ENCODE measurements around the gene TMEM212.
"Not testable (repeated sequence)": the region's sequence is repeated elsewhere in the genome, so short reads cannot be mapped to it uniquely, and the experiment has no call there.

Gene TMEM212

DNA sequence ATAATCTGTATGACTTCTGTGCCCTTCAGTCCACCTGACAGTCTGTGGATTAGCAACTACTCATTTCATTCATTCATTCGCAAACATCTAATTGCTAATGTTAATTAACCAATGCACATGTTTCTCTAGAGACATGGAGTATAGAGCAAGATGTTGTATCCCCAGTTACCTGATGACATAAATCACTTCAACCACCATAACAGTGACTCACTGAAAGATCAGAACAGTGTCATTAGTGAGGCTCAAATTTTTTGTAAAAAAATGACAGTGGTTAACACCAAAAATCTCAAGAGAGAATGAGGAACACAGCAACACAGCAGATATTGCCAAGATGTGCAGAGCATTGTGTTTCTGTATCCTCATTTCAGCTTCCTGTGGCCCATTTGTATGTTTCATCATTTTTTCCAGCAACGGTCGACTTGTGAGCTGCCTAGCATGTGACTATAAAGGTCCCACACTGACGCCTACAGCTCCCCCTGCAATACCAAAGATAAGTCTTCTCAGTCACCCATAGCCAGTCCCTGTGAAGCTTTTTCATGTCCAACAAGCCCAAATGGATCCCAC lies 29.2 kb upstream of the TMEM212 start:
- H3K4me3 ChIP-seq (ENCODE audit: low read depth, low read length) = no peak overlapping the region
- H2BK120ac ChIP-seq (ENCODE audit: insufficient read depth, low read length, poor library complexity) = no peak overlapping the region
- peak; percentile 32 to 52 for DNase-seq
- no peaks in the 10 kb centered on the region for H3K27me3 ChIP-seq (ENCODE audit: insufficient read depth, low read length)
- H3K36me3 ChIP-seq (ENCODE audit: control insufficient read depth in 1 of 2, insufficient read depth in 2 of 2, low read length in 2 of 2) = no peaks in the 10 kb centered on the region
- H4K12ac ChIP-seq (ENCODE audit: low read depth, low read length) = no peak overlapping the region
- no peak overlapping the region for H3K9ac ChIP-seq (ENCODE audit: low read length)
- H3K79me2 ChIP-seq (ENCODE audit: control insufficient read depth, insufficient read depth, low read length, poor library complexity) = no peaks in the 10 kb centered on the region
- H3K27ac ChIP-seq (ENCODE audit: low read depth, low read length) = no peak overlapping the region
- no peak overlapping the region for H4K8ac ChIP-seq (ENCODE audit: low read depth, low read length)
- no peak overlapping the region for H4K91ac ChIP-seq (ENCODE audit: low read depth, low read length)
- H3K4me1 ChIP-seq (ENCODE audit: control insufficient read depth in 1 of 2, insufficient read depth in 2 of 2, low read length in 2 of 2) = peaks cover 0 to 7% of the 10 kb centered on the region in 2 experiments
- no CpG with 5 or more reads among the region's 4 CpGs for WGBS (ENCODE audit: extremely low coverage, insufficient coverage, insufficient read length)
- no peak overlapping the region for H3K14ac ChIP-seq (ENCODE audit: low read length)
- H3K18ac ChIP-seq (ENCODE audit: low read length) = no peak overlapping the region
- H3K79me1 ChIP-seq (ENCODE audit: low read length) = no peaks in the 10 kb centered on the region
- no peak overlapping the region for H3K4me2 ChIP-seq (ENCODE audit: low read length)
- peak overlapping the region; percentile 22 for H2BK12ac ChIP-seq (ENCODE audit: low read length)
- H2BK5ac ChIP-seq (ENCODE audit: low read depth, low read length, poor library complexity) = no peak overlapping the region
- H2AFZ ChIP-seq (ENCODE audit: insufficient read depth, low read length, poor library complexity) = no peak overlapping the region
- no peak overlapping the region for H2AK5ac ChIP-seq (ENCODE audit: low read length)
- no peaks in the 10 kb centered on the region for H3K9me3 ChIP-seq (ENCODE audit: insufficient read depth, low read depth, low read length)
- no peak overlapping the region for H3K23ac ChIP-seq (ENCODE audit: low read length)
- no peak overlapping the region for H3K4ac ChIP-seq (ENCODE audit: low read depth, low read length)

DNA sequence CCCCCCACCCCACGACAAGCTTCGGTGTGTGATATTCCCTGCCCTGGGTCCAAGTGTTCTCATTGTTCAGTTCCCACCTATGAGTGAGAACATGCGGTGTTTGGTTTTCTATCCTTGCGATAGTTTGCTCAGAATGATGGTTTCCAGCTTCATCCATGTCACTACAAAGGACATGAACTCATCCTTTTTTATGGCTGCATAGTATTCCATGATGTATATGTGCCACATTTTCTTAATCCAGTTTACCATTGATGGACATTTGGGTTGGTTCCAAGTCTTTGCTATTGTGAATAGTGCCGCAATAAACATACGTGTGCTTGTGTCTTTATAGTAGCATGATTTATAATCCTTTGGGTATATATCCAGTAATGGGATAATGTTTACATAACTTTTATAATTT lies 28.5 kb upstream of the TMEM212 start:
- H3K14ac ChIP-seq (ENCODE audit: low read length); H3K4me2 ChIP-seq (ENCODE audit: low read length); DNase-seq; H3K27me3 ChIP-seq (ENCODE audit: insufficient read depth, low read length); H3K79me1 ChIP-seq (ENCODE audit: low read length); H3K4me3 ChIP-seq (ENCODE audit: low read depth, low read length); H3K9me3 ChIP-seq (ENCODE audit: insufficient read depth, low read depth, low read length); H2BK12ac ChIP-seq (ENCODE audit: low read length); H3K23ac ChIP-seq (ENCODE audit: low read length); H2BK5ac ChIP-seq (ENCODE audit: low read depth, low read length, poor library complexity); H3K79me2 ChIP-seq (ENCODE audit: control insufficient read depth, insufficient read depth, low read length, poor library complexity); H3K4me1 ChIP-seq (ENCODE audit: control insufficient read depth in 1 of 2, insufficient read depth in 2 of 2, low read length in 2 of 2); H3K4ac ChIP-seq (ENCODE audit: low read depth, low read length); H4K12ac ChIP-seq (ENCODE audit: low read depth, low read length); H4K91ac ChIP-seq (ENCODE audit: low read depth, low read length); H2AK5ac ChIP-seq (ENCODE audit: low read length); H2BK120ac ChIP-seq (ENCODE audit: insufficient read depth, low read length, poor library complexity); H3K9ac ChIP-seq (ENCODE audit: low read length); H3K36me3 ChIP-seq (ENCODE audit: control insufficient read depth in 1 of 2, insufficient read depth in 2 of 2, low read length in 2 of 2); H3K18ac ChIP-seq (ENCODE audit: low read length); H3K27ac ChIP-seq (ENCODE audit: low read depth, low read length); H4K8ac ChIP-seq (ENCODE audit: low read depth, low read length); H2AFZ ChIP-seq (ENCODE audit: insufficient read depth, low read length, poor library complexity): not testable (repeated sequence)
- no CpG with 5 or more reads among the region's 6 CpGs for WGBS (ENCODE audit: extremely low coverage, insufficient coverage, insufficient read length)

DNA sequence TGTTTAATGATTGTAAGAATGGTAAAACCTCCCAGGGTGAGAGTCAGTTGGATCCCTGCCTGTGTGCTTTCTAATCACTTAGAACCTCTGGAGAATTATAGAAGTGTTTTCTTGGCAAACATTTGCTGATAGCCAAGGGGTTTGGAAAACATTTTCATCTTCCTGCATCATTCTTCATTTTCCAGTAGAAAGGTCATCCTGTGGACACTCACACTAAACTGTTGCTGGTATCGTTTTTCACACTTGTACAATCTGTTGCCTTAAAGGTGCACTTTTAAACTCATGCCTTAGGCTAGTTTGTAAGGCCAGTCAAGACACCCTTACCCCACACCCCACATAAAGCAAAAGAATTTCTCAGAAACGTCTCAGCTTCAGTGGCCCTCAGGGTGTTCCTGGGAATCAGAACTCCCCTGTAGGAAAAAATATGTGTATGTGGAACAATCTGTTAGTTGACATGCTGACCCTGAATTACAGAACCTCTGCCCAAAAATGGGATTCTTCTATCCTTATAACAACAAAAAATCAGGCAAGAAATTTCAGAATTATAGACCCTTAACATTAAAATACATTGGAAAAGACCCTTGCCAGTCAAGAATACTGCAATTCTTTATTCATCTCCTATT lies 27.1 kb upstream of the TMEM212 start:
- no CpG with 5 or more reads among the region's 2 CpGs for WGBS (ENCODE audit: extremely low coverage, insufficient coverage, insufficient read length)
- H4K8ac ChIP-seq (ENCODE audit: low read depth, low read length) = no peak overlapping the region

DNA sequence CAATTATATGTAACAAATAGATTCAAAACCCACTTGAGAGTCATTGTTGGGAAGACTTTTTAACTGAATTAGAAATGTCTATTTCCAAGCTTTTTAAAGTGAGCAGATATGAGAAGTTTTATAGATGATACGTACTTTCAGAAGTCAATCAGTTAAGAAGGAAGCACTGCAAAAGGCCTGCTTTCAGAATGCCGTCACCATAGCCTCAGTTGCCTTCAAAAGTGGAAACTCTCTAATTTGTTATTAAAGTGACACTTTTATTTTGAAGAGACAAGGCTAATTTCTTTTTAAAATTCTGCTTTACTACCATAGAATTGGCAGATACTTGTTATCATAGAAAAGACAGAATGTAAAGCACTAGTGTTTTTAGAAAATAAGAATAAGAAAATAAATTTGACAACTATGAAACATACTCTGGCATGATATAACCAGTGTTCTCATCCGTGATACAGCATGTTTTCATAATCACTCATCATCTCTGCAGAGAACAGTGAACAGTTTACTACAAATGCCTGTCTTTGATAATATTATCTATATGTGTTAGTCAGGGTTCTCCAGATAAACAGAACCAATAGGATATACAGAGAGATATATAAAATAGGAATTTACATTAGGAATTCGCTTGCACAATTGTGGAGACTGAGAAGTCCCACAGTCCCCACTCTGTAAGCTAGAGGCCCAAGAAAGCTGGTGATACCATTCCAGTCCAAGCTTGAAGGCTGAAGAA lies 25.9 kb upstream of the TMEM212 start:
- Histone ChIP-seq H3K36me3 (ENCODE audit: control insufficient read depth in 1 of 2, insufficient read depth in 2 of 2, low read length in 2 of 2) (no peaks in the 10 kb centered on the region), H3K14ac (ENCODE audit: low read length) (no peak overlapping the region), H3K4me2 (ENCODE audit: low read length) (no peak overlapping the region), H3K9ac (ENCODE audit: low read length) (no peak overlapping the region), H2AK5ac (ENCODE audit: low read length) (no peak overlapping the region), H3K27ac (ENCODE audit: low read depth, low read length) (no peak overlapping the region), H2AFZ (ENCODE audit: insufficient read depth, low read length, poor library complexity) (no peak overlapping the region), H4K91ac (ENCODE audit: low read depth, low read length) (no peak overlapping the region), H3K4ac (ENCODE audit: low read depth, low read length) (no peak overlapping the region), H4K12ac (ENCODE audit: low read depth, low read length) (no peak overlapping the region), H2BK12ac (ENCODE audit: low read length) (no peak overlapping the region), H2BK120ac (ENCODE audit: insufficient read depth, low read length, poor library complexity) (no peak overlapping the region), H3K23ac (ENCODE audit: low read length) (no peak overlapping the region), H3K79me2 (ENCODE audit: control insufficient read depth, insufficient read depth, low read length, poor library complexity) (no peaks in the 10 kb centered on the region), H3K4me3 (ENCODE audit: low read depth, low read length) (no peak overlapping the region), H3K9me3 (ENCODE audit: insufficient read depth, low read depth, low read length) (no peaks in the 10 kb centered on the region), H3K79me1 (ENCODE audit: low read length) (no peaks in the 10 kb centered on the region), H3K4me1 (ENCODE audit: control insufficient read depth in 1 of 2, insufficient read depth in 2 of 2, low read length in 2 of 2) (no peaks in the 10 kb centered on the region), H2BK5ac (ENCODE audit: low read depth, low read length, poor library complexity) (no peak overlapping the region), H3K27me3 (ENCODE audit: insufficient read depth, low read length) (no peaks in the 10 kb centered on the region), H3K18ac (ENCODE audit: low read length) (no peak overlapping the region), H4K8ac (ENCODE audit: low read depth, low read length) (no peak overlapping the region)
- no CpG with 5 or more reads among the region's 4 CpGs for WGBS (ENCODE audit: extremely low coverage, insufficient coverage, insufficient read length)
- no peak for DNase-seq

More for the DNA sequence above, 27.1 kb upstream of the TMEM212 start:
- H3K23ac ChIP-seq (ENCODE audit: low read length) = no peak overlapping the region
- no peaks in the 10 kb centered on the region for H3K79me1 ChIP-seq (ENCODE audit: low read length)
- peaks cover 0 to 2% of the 10 kb centered on the region in 2 experiments for H3K4me1 ChIP-seq (ENCODE audit: control insufficient read depth in 1 of 2, insufficient read depth in 2 of 2, low read length in 2 of 2)
- H3K4me3 ChIP-seq (ENCODE audit: low read depth, low read length) = no peak overlapping the region
- no peak overlapping the region for H2AK5ac ChIP-seq (ENCODE audit: low read length)
- H2BK5ac ChIP-seq (ENCODE audit: low read depth, low read length, poor library complexity) = no peak overlapping the region
- no peak overlapping the region for H3K9ac ChIP-seq (ENCODE audit: low read length)
- DNase-seq = peak; percentile 77 to 89
- no peak overlapping the region for H2BK12ac ChIP-seq (ENCODE audit: low read length)
- no peak overlapping the region for H4K12ac ChIP-seq (ENCODE audit: low read depth, low read length)
- H3K36me3 ChIP-seq (ENCODE audit: control insufficient read depth in 1 of 2, insufficient read depth in 2 of 2, low read length in 2 of 2) = no peaks in the 10 kb centered on the region
- no peak overlapping the region for H3K18ac ChIP-seq (ENCODE audit: low read length)
- H3K9me3 ChIP-seq (ENCODE audit: insufficient read depth, low read depth, low read length) = no peaks in the 10 kb centered on the region
- no peaks in the 10 kb centered on the region for H3K79me2 ChIP-seq (ENCODE audit: control insufficient read depth, insufficient read depth, low read length, poor library complexity)
- no peak overlapping the region for H3K4ac ChIP-seq (ENCODE audit: low read depth, low read length)
- no peak overlapping the region for H2AFZ ChIP-seq (ENCODE audit: insufficient read depth, low read length, poor library complexity)
- no peak overlapping the region for H3K27ac ChIP-seq (ENCODE audit: low read depth, low read length)
- no peaks in the 10 kb centered on the region for H3K27me3 ChIP-seq (ENCODE audit: insufficient read depth, low read length)
- H2BK120ac ChIP-seq (ENCODE audit: insufficient read depth, low read length, poor library complexity) = no peak overlapping the region
- no peak overlapping the region for H4K91ac ChIP-seq (ENCODE audit: low read depth, low read length)
- H3K4me2 ChIP-seq (ENCODE audit: low read length) = no peak overlapping the region
- H3K14ac ChIP-seq (ENCODE audit: low read length) = no peak overlapping the region

All from trophoblast cell (in vitro differentiated cells and primary cell).